Measurements from ENCODE around the gene CARD10. TPM values are rescaled to one million over a fixed set of nuclear protein-coding genes. Genes with fewer than 3 reads are reported as not detected.
A peak's percentile ranks its signal among the peaks of the same experiment; 100 is the strongest.

Gene CARD10
- total RNA-seq, 2 donors from 2014 or later, result 20.3 to 24.4 TPM

- no peak overlapping the region for H3K27ac Mint-ChIP-seq
- 89 to 94% methylated on average over 8 to 11 of the region's 13 CpGs for WGBS, 2 experiments (ENCODE audit: insufficient coverage in 1 of 2, insufficient read length in 1 of 2)
- H3K4me3 ChIP-seq (ENCODE audit: low read length), result no peak overlapping the region
- no peak overlapping the region for H3K27ac ChIP-seq (ENCODE audit: low read depth, low read length)
- H3K27me3 ChIP-seq (ENCODE audit: control insufficient read depth, insufficient read depth, low read length, poor library complexity, severe bottlenecking), result no peaks in the 10 kb centered on the region
- H3K4me3 Mint-ChIP-seq, result no peak overlapping the region
- peaks cover 7% of the 10 kb centered on the region for H3K4me1 ChIP-seq (ENCODE audit: control insufficient read depth, insufficient read depth, low read length)
- DNase-seq, result no peak
- H3K9me3 ChIP-seq (ENCODE audit: control insufficient read depth, low read length), result no peaks in the 10 kb centered on the region
- TF ChIP-seq CTCF (conservative IDR thresholded peaks at IDR 0.05), result no peak
- peaks cover 31% of the 10 kb centered on the region for H3K36me3 Mint-ChIP-seq (ENCODE audit: low read depth)
- no peaks in the 10 kb centered on the region for H3K27me3 Mint-ChIP-seq (ENCODE audit: insufficient read depth)
- H3K9me3 Mint-ChIP-seq, result no peaks in the 10 kb centered on the region
- H3K9ac ChIP-seq (ENCODE audit: extremely low read depth, low read length, poor library complexity, severe bottlenecking), result no peak overlapping the region
- peaks cover 15% of the 10 kb centered on the region for H3K4me1 Mint-ChIP-seq
- H3K36me3 ChIP-seq (ENCODE audit: control insufficient read depth, insufficient read depth, low read length), result no peaks in the 10 kb centered on the region
These were observed 19.2 kb downstream of the CARD10 start for GRCh38 chr22:37499789-37500540.

GRCh38 chr22:37499027-37499707 lies 20.0 kb downstream of the CARD10 start:
- no peak for DNase-seq
- H3K27me3 ChIP-seq (ENCODE audit: control insufficient read depth, insufficient read depth, low read length, poor library complexity, severe bottlenecking), result no peaks in the 10 kb centered on the region
- H3K27ac ChIP-seq (ENCODE audit: low read depth, low read length), result no peak overlapping the region
- Mint-ChIP-seq H3K27ac (no peak overlapping the region), H3K36me3 (ENCODE audit: low read depth) (peaks cover 23% of the 10 kb centered on the region), H3K4me1 (peaks cover 15% of the 10 kb centered on the region), H3K9me3 (no peaks in the 10 kb centered on the region), H3K27me3 (ENCODE audit: insufficient read depth) (no peaks in the 10 kb centered on the region), H3K4me3 (no peak overlapping the region)
- H3K9me3 ChIP-seq (ENCODE audit: control insufficient read depth, low read length), result no peaks in the 10 kb centered on the region
- peaks cover 7% of the 10 kb centered on the region for H3K4me1 ChIP-seq (ENCODE audit: control insufficient read depth, insufficient read depth, low read length)
- no peak overlapping the region for H3K9ac ChIP-seq (ENCODE audit: extremely low read depth, low read length, poor library complexity, severe bottlenecking)
- no peak for TF ChIP-seq CTCF (conservative IDR thresholded peaks at IDR 0.05)
- WGBS, 2 experiments (ENCODE audit: insufficient coverage in 1 of 2, insufficient read length in 1 of 2), result 81 to 100% methylated on average over 4 to 12 of the region's 12 CpGs
- H3K36me3 ChIP-seq (ENCODE audit: control insufficient read depth, insufficient read depth, low read length), result no peaks in the 10 kb centered on the region
- H3K4me3 ChIP-seq (ENCODE audit: low read length), result no peak overlapping the region

GRCh38 chr22:37498289-37498909 lies 20.8 kb downstream of the CARD10 start:
- Histone ChIP-seq H3K27me3 (ENCODE audit: control insufficient read depth, insufficient read depth, low read length, poor library complexity, severe bottlenecking) (no peaks in the 10 kb centered on the region), H3K4me3 (ENCODE audit: low read length) (no peak overlapping the region), H3K9me3 (ENCODE audit: control insufficient read depth, low read length) (no peaks in the 10 kb centered on the region), H3K27ac (ENCODE audit: low read depth, low read length) (no peak overlapping the region), H3K4me1 (ENCODE audit: control insufficient read depth, insufficient read depth, low read length) (peaks cover 7% of the 10 kb centered on the region), H3K9ac (ENCODE audit: extremely low read depth, low read length, poor library complexity, severe bottlenecking) (no peak overlapping the region), H3K36me3 (ENCODE audit: control insufficient read depth, insufficient read depth, low read length) (no peaks in the 10 kb centered on the region)
- H3K27ac Mint-ChIP-seq, result no peak overlapping the region
- TF ChIP-seq CTCF (conservative IDR thresholded peaks at IDR 0.05), result peak; percentile 91
- H3K27me3 Mint-ChIP-seq (ENCODE audit: insufficient read depth), result no peaks in the 10 kb centered on the region
- peak; percentile 96 for DNase-seq
- no peak overlapping the region for H3K4me3 Mint-ChIP-seq
- H3K36me3 Mint-ChIP-seq (ENCODE audit: low read depth), result peaks cover 21% of the 10 kb centered on the region
- H3K4me1 Mint-ChIP-seq, result peaks cover 15% of the 10 kb centered on the region
- WGBS, 2 experiments (ENCODE audit: insufficient coverage in 1 of 2, insufficient read length in 1 of 2), result 55 to 60% methylated on average over 3 to 15 of the region's 15 CpGs
- no peaks in the 10 kb centered on the region for H3K9me3 Mint-ChIP-seq
